SK-N-SH (cell line): ENCODE data around the gene FRMPD4. TPM values are rescaled to one million over a fixed set of nuclear protein-coding genes. Genes with fewer than 3 reads are reported as not detected.

Experiments
- CTCF ChIA-PET: fragments of 300-600, 350-600 bp; formaldehyde crosslinking; extraction: SDS; loops from one replicate; lab custom pipeline; 2021; lab: Yijun Ruan, JAX
- POLR2A ChIA-PET: fragments of 350-600 bp; sonication (Branson Sonifier 250); formaldehyde crosslinking; extraction: SDS; loops from one replicate; lab custom pipeline; 2020; ENCODE audit warnings: antibody characterized with exemption, inconsistent platforms; lab: Yijun Ruan, JAX
- DNase-seq: peaks from one replicate; pipeline ENCODE4 v3.0.0; 2012
- H2AFZ ChIP-seq: fragments of 200-600 bp; sonication (generic); 2 replicates; pipeline ENCODE4 v1.8.1; 2016; ENCODE audit warnings: antibody characterized with exemption, mild to moderate bottlenecking, low read depth
- H3F3A ChIP-seq: fragments of 200-600 bp; sonication (generic); replicated peaks from 2 replicates; pipeline ENCODE3; 2016; ENCODE audit warnings: antibody characterized with exemption, mild to moderate bottlenecking; ENCODE audit not compliant: insufficient read depth
- H3K27ac ChIP-seq, 2 experiments: fragments of 200-500 bp in 1 of 2; fragments of 200-600 bp in 1 of 2; sonication (Bioruptor generic) in 1 of 2; sonication (generic), shearing (Covaris generic) in 1 of 2; 2 replicates each; pipeline versions ENCODE4 v1.5.1 to v1.6.1; 2014 to 2016; ENCODE audit warnings: low read depth in 2 of 2, inconsistent platforms in 1 of 2, low read length in 1 of 2, mild to moderate bottlenecking in 1 of 2, mixed read lengths in 1 of 2
- H3K27me3 ChIP-seq: fragments of 200-600 bp; sonication (generic), shearing (Covaris generic); 2 replicates; pipeline ENCODE4 v1.6.1; 2016; ENCODE audit warnings: mixed run types; ENCODE audit not compliant: insufficient read depth
- H3K36me3 ChIP-seq, 2 experiments: fragments of 200-500 bp in 1 of 2; fragments of 200-600 bp in 1 of 2; sonication (Bioruptor generic) in 1 of 2; sonication (generic) in 1 of 2; replicated peaks in 1 of 2; 2 replicates each; pipeline versions ENCODE3 to v1.5.1; 2014 to 2016; ENCODE audit warnings: low read length in 1 of 2, mild to moderate bottlenecking in 1 of 2; ENCODE audit not compliant: insufficient read depth in 2 of 2, control insufficient read depth in 1 of 2
- H3K4me1 ChIP-seq, 2 experiments: fragments of 200-500 bp in 1 of 2; fragments of 200-600 bp in 1 of 2; sonication (Bioruptor generic) in 1 of 2; sonication (generic), shearing (Covaris generic) in 1 of 2; 2 replicates each; pipeline versions ENCODE4 v1.5.1 to v1.6.1; 2014 to 2016; ENCODE audit warnings: low read depth in 1 of 2, low read length in 1 of 2, mixed run types in 1 of 2; ENCODE audit not compliant: insufficient read depth in 2 of 2, control insufficient read depth in 1 of 2
- H3K4me2 ChIP-seq: fragments of 200-600 bp; sonication (generic), shearing (Covaris generic); 2 replicates; pipeline ENCODE4 v1.6.1; 2017; ENCODE audit warnings: mixed run types
- H3K4me3 ChIP-seq, 2 experiments: fragments of 200-500 bp in 1 of 2; fragments of 200-600 bp in 1 of 2; sonication (Bioruptor generic) in 1 of 2; sonication (generic), shearing (Covaris generic) in 1 of 2; 2 replicates each; pipeline versions ENCODE4 v1.5.1 to v1.8.1; 2014 to 2016; ENCODE audit warnings: low read depth in 2 of 2, inconsistent platforms in 1 of 2, low read length in 1 of 2, mild to moderate bottlenecking in 1 of 2, mixed read lengths in 1 of 2, moderate library complexity in 1 of 2
- H3K79me2 ChIP-seq: fragments of 200-600 bp; sonication (generic); 2 replicates; pipeline ENCODE4 v1.8.1; 2017; ENCODE audit warnings: mild to moderate bottlenecking; ENCODE audit not compliant: insufficient read depth
- H3K9ac ChIP-seq: fragments of 200-600 bp; sonication (generic); 2 replicates; pipeline ENCODE4 v1.6.1; 2017; ENCODE audit warnings: mixed run types
- H3K9me2 ChIP-seq: fragments of 200-600 bp; sonication (generic); 2 replicates; pipeline ENCODE4 v1.6.1; 2017; ENCODE audit warnings: mixed run types
- H3K9me3 ChIP-seq: fragments of 200-600 bp; sonication (generic); 2 replicates; pipeline ENCODE4 v1.6.1; 2017; ENCODE audit warnings: mixed run types, mild to moderate bottlenecking, moderate library complexity
- H4K20me1 ChIP-seq: fragments of 200-600 bp; sonication (generic); 2 replicates; pipeline ENCODE4 v1.6.1; 2017; ENCODE audit warnings: mild to moderate bottlenecking, mixed run types; ENCODE audit not compliant: insufficient read depth
- CHD2 ChIP-seq: fragments of 150-350 bp; IDR thresholded peaks from 2 replicates; pipeline ENCODE4 v1.6.1; 2018; ENCODE audit warnings: low read length; ENCODE audit not compliant: partially characterized antibody
- EP300 ChIP-seq, 2 experiments: IDR thresholded peaks; 2 replicates each; pipeline versions ENCODE4 v1.4.0 to v1.6.1; 2012; ENCODE audit warnings: borderline replicate concordance in 1 of 2, low read depth in 1 of 2, low read length in 1 of 2
- EZH2phosphoT487 ChIP-seq: fragments of 200-600 bp; sonication (generic); IDR thresholded peaks from 2 replicates; pipeline ENCODE4 v1.6.1; 2017; ENCODE audit warnings: low read depth, mixed run types, mild to moderate bottlenecking, antibody characterized with exemption, moderate library complexity, borderline replicate concordance
- FOSL2 ChIP-seq: IDR thresholded peaks from 2 replicates; pipeline ENCODE4 v1.4.0; 2012; ENCODE audit warnings: low read depth, mild to moderate bottlenecking, moderate library complexity, borderline replicate concordance
- FOXJ3 ChIP-seq: sonication (generic); formaldehyde crosslinking; IDR thresholded peaks from 2 replicates; pipeline ENCODE4 v1.5.1; 2020; ENCODE audit warnings: mild to moderate bottlenecking, missing genetic modification reagents
- FOXM1 ChIP-seq: IDR thresholded peaks from 2 replicates; pipeline ENCODE4 v1.4.0; 2012; ENCODE audit warnings: low read depth, mild to moderate bottlenecking
- GABPA ChIP-seq: IDR thresholded peaks from 2 replicates; pipeline ENCODE4 v1.4.0; 2012; ENCODE audit warnings: low read depth, mild to moderate bottlenecking
- GATA2 ChIP-seq: sonication (generic); formaldehyde crosslinking; IDR thresholded peaks from 2 replicates; pipeline ENCODE4 v1.5.0; 2020; ENCODE audit warnings: mild to moderate bottlenecking, missing genetic modification reagents
- MAX ChIP-seq: IDR thresholded peaks from 2 replicates; pipeline ENCODE4 v1.4.0; 2012; ENCODE audit warnings: low read depth
- MEF2A ChIP-seq: IDR thresholded peaks from 2 replicates; pipeline ENCODE4 v1.4.0; 2012; ENCODE audit warnings: low read depth, borderline replicate concordance
- MXI1 ChIP-seq: IDR thresholded peaks from 2 replicates; pipeline ENCODE4 v1.6.1; 2012; ENCODE audit warnings: mild to moderate bottlenecking, low read depth, low read length, improper control_type of control experiment
- NFIC ChIP-seq: IDR thresholded peaks from 2 replicates; pipeline ENCODE4 v1.4.0; 2012; ENCODE audit warnings: borderline replicate concordance
- NRF1 ChIP-seq: IDR thresholded peaks from 2 replicates; pipeline ENCODE4 v1.6.1; 2012; ENCODE audit warnings: low read depth, mild to moderate bottlenecking, low read length
- RAD21 ChIP-seq: IDR thresholded peaks from 2 replicates; pipeline ENCODE4 v1.6.1; 2012; ENCODE audit warnings: mild to moderate bottlenecking, low read length
- RCOR1 ChIP-seq: fragments of 150-350 bp; IDR thresholded peaks from 2 replicates; pipeline ENCODE4 v1.6.1; 2017; ENCODE audit warnings: antibody characterized with exemption, low read length
- RFX5 ChIP-seq: IDR thresholded peaks from 2 replicates; pipeline ENCODE4 v1.6.1; 2012; ENCODE audit warnings: mild to moderate bottlenecking, improper control_type of control experiment, low read length
- SIN3A ChIP-seq: IDR thresholded peaks from 2 replicates; pipeline ENCODE4 v1.6.1; 2012; ENCODE audit warnings: low read depth, mild to moderate bottlenecking, low read length, moderate library complexity, borderline replicate concordance
- SMC3 ChIP-seq: IDR thresholded peaks from 2 replicates; pipeline ENCODE4 v1.6.1; 2012; ENCODE audit warnings: low read depth, low read length, improper control_type of control experiment
- TAF1 ChIP-seq: IDR thresholded peaks from 2 replicates; pipeline ENCODE4 v1.6.1; 2012; ENCODE audit warnings: low read depth, mild to moderate bottlenecking, low read length, moderate library complexity, borderline replicate concordance
- TCF12 ChIP-seq: IDR thresholded peaks from 2 replicates; pipeline ENCODE4 v1.4.0; 2012
- TEAD4 ChIP-seq: IDR thresholded peaks from 2 replicates; pipeline ENCODE4 v1.4.0; 2012; ENCODE audit warnings: mild to moderate bottlenecking, borderline replicate concordance; ENCODE audit not compliant: insufficient read depth
- YY1 ChIP-seq: IDR thresholded peaks from 2 replicates; pipeline ENCODE4 v1.4.0; 2012; ENCODE audit warnings: low read depth, mild to moderate bottlenecking
- WGBS: methylation state at CpG from one replicate; pipeline ENCODE4 v1.1.6; 2017; ENCODE audit warnings: low lambda C conversion rate; 5-methylcytosine and 5-hydroxymethylcytosine counted together
- polyA plus RNA-seq, 3 experiments: library from polyadenylated mRNA; depleted of rRNA; stranded (reverse); fragments of >200 nt; gene quantifications; 2 replicates each; pipeline ENCODE4 v1.2.3, GENCODE V29; 2012
- TF ChIP-seq, protein P1 (sequence below): fragments of 200-600 bp; sonication (generic); IDR thresholded peaks from 2 replicates; pipeline ENCODE4 v1.6.1; 2017; ENCODE audit warnings: antibody characterized with exemption, mild to moderate bottlenecking, moderate library complexity
- TF ChIP-seq, protein P2 (sequence below): IDR thresholded peaks from 2 replicates; pipeline ENCODE4; 2012
- TF ChIP-seq, protein P3 (sequence below): fragments of 150-350 bp; IDR thresholded peaks from 2 replicates; pipeline ENCODE4 v1.6.1; 2016; ENCODE audit warnings: mild to moderate bottlenecking, low read depth, low read length

The FRMPD4 gene
- polyA plus RNA-seq, 1 of the 3 experiments (the other 2 are of a cell fraction) = not detected

DNA sequence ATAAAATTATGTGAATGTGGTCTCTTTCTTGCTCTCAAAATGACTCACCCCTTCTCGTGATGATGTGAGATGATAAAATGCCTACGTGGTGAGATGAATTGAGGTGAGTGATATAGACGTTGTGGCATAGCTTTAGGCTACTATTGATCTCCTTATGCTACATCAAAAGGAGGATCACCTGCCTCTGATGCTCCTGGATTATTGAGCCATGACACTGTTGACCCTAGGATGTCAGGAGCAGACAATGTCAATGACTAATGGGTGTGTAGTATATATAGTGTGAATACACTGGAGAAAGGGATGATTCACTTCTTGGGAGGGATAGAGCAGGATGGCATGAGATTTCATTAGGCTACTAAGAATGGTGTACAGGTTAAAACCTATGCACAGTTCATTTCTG lies 442.3 kb downstream of the FRMPD4 start:
- no peaks in the 10 kb centered on the region for H3K79me2 ChIP-seq
- peaks cover 12% of the 10 kb centered on the region; the same call in 1 of the 2 replicates for H3K27me3 ChIP-seq
- WGBS = 3% methylated on average over 3 of the region's 3 CpGs
- H3K9me3 ChIP-seq = no peaks in the 10 kb centered on the region
- H4K20me1 ChIP-seq = no peaks in the 10 kb centered on the region
- H3K4me3 ChIP-seq = no peak overlapping the region
- no peaks in the 10 kb centered on the region for H3K36me3 ChIP-seq
- H3K9ac ChIP-seq = no peak overlapping the region
- H3K4me1 ChIP-seq = no peaks in the 10 kb centered on the region
- ChIA-PET CTCF (no interaction called here), POLR2A (no interaction called here)
- H3K9me2 ChIP-seq = no peaks in the 10 kb centered on the region
- no peak overlapping the region for H3K27ac ChIP-seq
- TF ChIP-seq FOXJ3 (no peak), TCF12 (no peak), SIN3A (no peak), YY1 (no peak), RAD21 (no peak), EP300 (IDR thresholded peaks at IDR 0.05; ENCODE audit: borderline replicate concordance in 1 of 2, low read depth in 1 of 2, low read length in 1 of 2) (no peak), RCOR1 (no peak), GATA2 (CRISPR knock-in tag) (no peak), MEF2A (no peak), FOSL2 (no peak), TEAD4 (no peak), GABPA (no peak), FOXM1 (no peak), MXI1 (no peak)
- TF ChIP-seq, protein P1, sequence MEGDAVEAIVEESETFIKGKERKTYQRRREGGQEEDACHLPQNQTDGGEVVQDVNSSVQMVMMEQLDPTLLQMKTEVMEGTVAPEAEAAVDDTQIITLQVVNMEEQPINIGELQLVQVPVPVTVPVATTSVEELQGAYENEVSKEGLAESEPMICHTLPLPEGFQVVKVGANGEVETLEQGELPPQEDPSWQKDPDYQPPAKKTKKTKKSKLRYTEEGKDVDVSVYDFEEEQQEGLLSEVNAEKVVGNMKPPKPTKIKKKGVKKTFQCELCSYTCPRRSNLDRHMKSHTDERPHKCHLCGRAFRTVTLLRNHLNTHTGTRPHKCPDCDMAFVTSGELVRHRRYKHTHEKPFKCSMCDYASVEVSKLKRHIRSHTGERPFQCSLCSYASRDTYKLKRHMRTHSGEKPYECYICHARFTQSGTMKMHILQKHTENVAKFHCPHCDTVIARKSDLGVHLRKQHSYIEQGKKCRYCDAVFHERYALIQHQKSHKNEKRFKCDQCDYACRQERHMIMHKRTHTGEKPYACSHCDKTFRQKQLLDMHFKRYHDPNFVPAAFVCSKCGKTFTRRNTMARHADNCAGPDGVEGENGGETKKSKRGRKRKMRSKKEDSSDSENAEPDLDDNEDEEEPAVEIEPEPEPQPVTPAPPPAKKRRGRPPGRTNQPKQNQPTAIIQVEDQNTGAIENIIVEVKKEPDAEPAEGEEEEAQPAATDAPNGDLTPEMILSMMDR = no peak
- H3K4me2 ChIP-seq = no peak overlapping the region
- no peak for DNase-seq
- no peak overlapping the region for H2AFZ ChIP-seq
- H3F3A ChIP-seq = no peaks in the 10 kb centered on the region

GRCh38 chrX:12581546-12581945 lies 443.3 kb downstream of the FRMPD4 start:
- Histone ChIP-seq H3K4me2 (no peak overlapping the region), H2AFZ (no peak overlapping the region), H3K9me3 (no peaks in the 10 kb centered on the region), H3K9me2 (no peaks in the 10 kb centered on the region), H3K4me3 (no peak overlapping the region), H3K9ac (no peak overlapping the region), H3K27ac (no peak overlapping the region), H3K4me1 (no peaks in the 10 kb centered on the region), H3F3A (no peaks in the 10 kb centered on the region), H3K27me3 (peaks cover 18% of the 10 kb centered on the region; the same call in 1 of the 2 replicates), H4K20me1 (no peaks in the 10 kb centered on the region), H3K36me3 (no peaks in the 10 kb centered on the region), H3K79me2 (no peaks in the 10 kb centered on the region)
- 3% methylated on average over 4 of the region's 4 CpGs for WGBS
- DNase-seq = no peak
- ChIA-PET CTCF (no interaction called here), POLR2A (no interaction called here)
- TF ChIP-seq SMC3 (no peak), TEAD4 (no peak), MAX (no peak), FOXM1 (no peak), CHD2 (no peak), GABPA (no peak), NFIC (no peak), NRF1 (no peak), RAD21 (no peak), EP300 (IDR thresholded peaks at IDR 0.05; ENCODE audit: borderline replicate concordance in 1 of 2, low read depth in 1 of 2, low read length in 1 of 2) (no peak), RFX5 (no peak), RCOR1 (no peak), TCF12 (no peak), FOSL2 (no peak), TAF1 (no peak), FOXJ3 (no peak), MXI1 (no peak), EZH2phosphoT487 (no peak)
- TF ChIP-seq, protein P2, sequence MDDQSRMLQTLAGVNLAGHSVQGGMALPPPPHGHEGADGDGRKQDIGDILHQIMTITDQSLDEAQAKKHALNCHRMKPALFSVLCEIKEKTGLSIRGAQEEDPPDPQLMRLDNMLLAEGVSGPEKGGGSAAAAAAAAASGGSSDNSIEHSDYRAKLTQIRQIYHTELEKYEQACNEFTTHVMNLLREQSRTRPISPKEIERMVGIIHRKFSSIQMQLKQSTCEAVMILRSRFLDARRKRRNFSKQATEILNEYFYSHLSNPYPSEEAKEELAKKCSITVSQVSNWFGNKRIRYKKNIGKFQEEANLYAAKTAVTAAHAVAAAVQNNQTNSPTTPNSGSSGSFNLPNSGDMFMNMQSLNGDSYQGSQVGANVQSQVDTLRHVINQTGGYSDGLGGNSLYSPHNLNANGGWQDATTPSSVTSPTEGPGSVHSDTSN = no peak
- TF ChIP-seq, protein P3, sequence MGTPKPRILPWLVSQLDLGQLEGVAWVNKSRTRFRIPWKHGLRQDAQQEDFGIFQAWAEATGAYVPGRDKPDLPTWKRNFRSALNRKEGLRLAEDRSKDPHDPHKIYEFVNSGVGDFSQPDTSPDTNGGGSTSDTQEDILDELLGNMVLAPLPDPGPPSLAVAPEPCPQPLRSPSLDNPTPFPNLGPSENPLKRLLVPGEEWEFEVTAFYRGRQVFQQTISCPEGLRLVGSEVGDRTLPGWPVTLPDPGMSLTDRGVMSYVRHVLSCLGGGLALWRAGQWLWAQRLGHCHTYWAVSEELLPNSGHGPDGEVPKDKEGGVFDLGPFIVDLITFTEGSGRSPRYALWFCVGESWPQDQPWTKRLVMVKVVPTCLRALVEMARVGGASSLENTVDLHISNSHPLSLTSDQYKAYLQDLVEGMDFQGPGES = no peak
